Activated B cell treated with CpG ODN at 0.5 μM for 24 hours (primary cell): Measurements from ENCODE around the gene DYNLRB1. TPM values are rescaled to one million over a fixed set of nuclear protein-coding genes. Genes with fewer than 3 reads are reported as not detected.

Experiments
- ATAC-seq: fragments of 200-7000 bp; cut with Tn5 transposase; one replicate; pipeline ENCODE4 v1.10.0; 2021; ENCODE audit warnings: low read depth, mild to moderate bottlenecking, moderate library complexity
- CTCF ChIA-PET: fragments of 350-600 bp; sonication (Branson Sonifier 250); formaldehyde crosslinking; loops from one replicate; lab custom pipeline; 2021; ENCODE audit warnings: antibody characterized with exemption; lab: Charles Lee
- POLR2A ChIA-PET: fragments of 350-600 bp; sonication (Branson Sonifier 250); formaldehyde crosslinking; loops from one replicate; lab custom pipeline; 2021; ENCODE audit warnings: antibody characterized with exemption; lab: Charles Lee
- DNase-seq: peaks from one replicate; pipeline ENCODE4 v3.0.0; 2022
- H3K27ac Mint-ChIP-seq: one replicate; pipeline ENCODE4 v1.8.0; 2020; ENCODE audit warnings: mixed read lengths
- H3K27me3 Mint-ChIP-seq: one replicate; pipeline ENCODE4 v1.8.0; 2021; ENCODE audit warnings: mixed read lengths
- H3K36me3 Mint-ChIP-seq: one replicate; pipeline ENCODE4 v1.8.0; 2021; ENCODE audit warnings: low read depth, mixed read lengths
- H3K4me1 Mint-ChIP-seq: one replicate; pipeline ENCODE4 v1.8.0; 2021; ENCODE audit warnings: mixed read lengths
- H3K4me3 Mint-ChIP-seq: one replicate; pipeline ENCODE4 v1.8.0; 2020; ENCODE audit warnings: mild to moderate bottlenecking, mixed read lengths
- H3K9me3 Mint-ChIP-seq: one replicate; pipeline ENCODE4 v1.8.0; 2020; ENCODE audit warnings: mixed read lengths
- CTCF ChIP-seq: fragments of 200-600 bp; IDR thresholded peaks from one replicate; pipeline ENCODE4 v1.8.0; 2022; ENCODE audit warnings: antibody characterized with exemption, mild to moderate bottlenecking
- intact Hi-C: fragments of 100-400 bp; cut with micrococcal nuclease; formaldehyde crosslinking; loops from one replicate; pipeline ENCODE4 v1.15.1; 2024
- total RNA-seq: library from RNA; stranded (reverse); gene quantifications from 2 replicates; pipeline ENCODE4 v1.2.3, GENCODE V29; 2022

Gene DYNLRB1
- total RNA-seq, 1 donor from 2014 or later: 65.9 TPM

GRCh38 chr20:34541917-34542316 is 25.7 kb downstream of the DYNLRB1 start:
- Mint-ChIP-seq H3K27ac (no peak overlapping the region), H3K27me3 (no peaks in the 10 kb centered on the region), H3K36me3 (peaks cover 42% of the 10 kb centered on the region), H3K4me1 (peaks cover 25% of the 10 kb centered on the region), H3K9me3 (no peaks in the 10 kb centered on the region), H3K4me3 (no peak overlapping the region)
- DNase-seq: no peak
- CTCF ChIA-PET: no interaction called here
- TF ChIP-seq CTCF: no peak
- POLR2A ChIA-PET: no interaction called here
- ATAC-seq: no peak
- intact Hi-C loops: no loop called here

GRCh38 chr20:34542439-34542838 is 26.2 kb downstream of the DYNLRB1 start:
- Mint-ChIP-seq H3K27me3 (no peaks in the 10 kb centered on the region), H3K27ac (no peak overlapping the region), H3K4me1 (peaks cover 25% of the 10 kb centered on the region), H3K9me3 (no peaks in the 10 kb centered on the region), H3K36me3 (peaks cover 37% of the 10 kb centered on the region), H3K4me3 (no peak overlapping the region)
- ChIA-PET POLR2A (no interaction called here), CTCF (no interaction called here)
- ATAC-seq (no peak), DNase-seq (no peak)
- no peak for TF ChIP-seq CTCF
- intact Hi-C loops: no loop called here

DNA sequence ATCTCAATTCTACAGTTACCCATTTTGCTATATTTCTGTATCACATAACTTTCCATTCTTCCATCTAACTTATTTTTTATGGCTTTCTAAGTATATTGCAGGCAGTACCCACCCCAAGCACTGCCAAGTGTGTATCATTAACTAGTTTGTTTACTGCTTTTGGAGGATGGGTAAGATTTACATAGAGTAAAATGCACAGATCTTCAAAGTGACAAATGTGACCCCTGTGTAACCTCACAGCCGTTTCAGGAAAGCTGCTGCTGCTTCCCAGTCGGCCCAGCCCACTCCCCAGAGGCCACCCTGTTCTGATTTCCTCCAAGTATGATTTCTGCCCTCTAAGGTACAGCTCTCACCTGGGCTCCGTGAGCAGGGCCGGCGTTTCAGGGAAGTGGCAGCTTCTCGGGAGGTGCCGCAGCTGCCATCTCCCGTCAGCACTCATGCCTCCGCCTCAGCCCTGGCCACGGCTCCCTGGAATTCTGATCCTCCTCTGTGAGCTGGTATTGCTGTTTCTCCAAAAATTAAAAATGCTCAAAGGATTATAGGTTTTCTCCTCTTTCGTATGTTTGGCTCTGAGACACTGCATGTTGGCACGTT is 27.3 kb downstream of the DYNLRB1 start:
- DNase-seq (no peak), ATAC-seq (no peak)
- POLR2A ChIA-PET: no interaction called here
- H3K27ac Mint-ChIP-seq: no peak overlapping the region
- no peaks in the 10 kb centered on the region for H3K9me3 Mint-ChIP-seq
- peaks cover 25% of the 10 kb centered on the region for H3K4me1 Mint-ChIP-seq
- CTCF ChIA-PET: interaction anchor here (1.6 kb wide), 1 partner anchor 20 kb away, joined by 4 read pairs; no protein-coding TSS in a partner anchor
- TF ChIP-seq CTCF: no peak
- peaks cover 33% of the 10 kb centered on the region for H3K36me3 Mint-ChIP-seq
- no peaks in the 10 kb centered on the region for H3K27me3 Mint-ChIP-seq
- no peak overlapping the region for H3K4me3 Mint-ChIP-seq
- intact Hi-C loops: no loop called here

DNA sequence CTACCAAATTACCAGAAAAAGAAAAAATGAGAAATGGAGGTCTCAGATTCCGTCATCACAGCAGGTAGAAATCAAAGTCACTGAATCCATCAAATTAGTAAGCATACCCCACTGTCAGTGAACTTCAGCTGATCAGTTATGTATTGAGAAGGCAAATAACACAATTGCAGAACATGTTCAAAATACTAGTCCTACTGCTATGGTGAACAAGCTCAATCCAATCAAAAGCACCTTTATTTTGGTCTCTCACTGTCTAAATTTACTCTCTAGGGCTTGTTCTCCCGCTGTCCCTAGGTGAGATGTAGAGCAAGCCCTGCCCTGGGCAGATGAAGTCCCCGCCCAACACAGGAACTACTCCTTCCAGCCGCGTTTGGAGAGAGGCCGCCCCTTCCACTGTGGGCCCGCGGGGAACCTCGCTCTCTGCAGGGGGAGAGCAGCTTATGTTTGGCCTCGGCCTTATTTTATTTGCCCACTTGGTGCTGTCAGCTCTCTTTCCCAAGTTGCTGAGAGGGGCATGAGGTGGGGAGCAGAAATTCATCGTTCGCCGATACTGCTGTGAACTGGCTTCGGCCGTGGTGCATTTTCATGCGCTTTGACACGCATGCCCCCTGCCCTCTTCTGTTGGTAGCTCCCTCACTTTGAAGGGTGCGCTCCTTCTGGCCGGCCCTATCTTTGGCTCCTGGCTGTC is 28.0 kb downstream of the DYNLRB1 start:
- no peak overlapping the region for H3K27ac Mint-ChIP-seq
- DNase-seq: no peak
- no peaks in the 10 kb centered on the region for H3K27me3 Mint-ChIP-seq
- ATAC-seq: no peak
- peaks cover 25% of the 10 kb centered on the region for H3K4me1 Mint-ChIP-seq
- ChIA-PET CTCF (interaction anchor here (1.6 kb wide), 1 partner anchor 19 kb away, joined by 4 read pairs; no protein-coding TSS in a partner anchor), POLR2A (interaction anchor here (0.6 kb wide), 1 partner anchor 52 kb away, joined by 3 read pairs; no protein-coding TSS in a partner anchor)
- H3K9me3 Mint-ChIP-seq: no peaks in the 10 kb centered on the region
- peaks cover 30% of the 10 kb centered on the region for H3K36me3 Mint-ChIP-seq
- no peak overlapping the region for H3K4me3 Mint-ChIP-seq
- intact Hi-C loops: no loop called here
- no peak for TF ChIP-seq CTCF

DNA sequence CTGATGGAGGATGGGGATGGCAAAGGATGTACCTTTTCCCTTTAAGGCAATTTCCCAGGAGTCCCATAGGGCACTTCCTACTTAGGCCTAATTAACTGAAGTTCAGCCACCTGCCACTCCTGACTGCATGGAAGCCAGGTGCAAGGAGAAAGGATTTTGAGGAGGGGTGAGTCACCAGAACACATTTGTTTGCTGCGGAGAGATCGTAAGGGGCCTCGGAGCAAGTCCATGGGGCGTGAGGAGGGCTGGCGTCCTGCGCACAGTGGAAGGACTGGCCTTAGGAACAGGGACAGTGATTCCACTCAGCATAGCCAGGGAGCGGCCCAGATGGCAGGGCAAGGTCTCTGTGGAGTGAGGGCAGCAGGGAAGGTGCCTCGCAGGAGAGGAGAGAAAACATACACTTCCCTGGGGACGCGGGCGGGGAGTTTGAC is 30.5 kb downstream of the DYNLRB1 start:
- H3K36me3 Mint-ChIP-seq: peaks cover 9% of the 10 kb centered on the region
- H3K4me3 Mint-ChIP-seq: no peak overlapping the region
- ChIA-PET CTCF (no interaction called here), POLR2A (no interaction called here)
- TF ChIP-seq CTCF: no peak
- DNase-seq (no peak), ATAC-seq (no peak)
- intact Hi-C loops: no loop called here
- no peaks in the 10 kb centered on the region for H3K9me3 Mint-ChIP-seq
- peaks cover 18% of the 10 kb centered on the region for H3K4me1 Mint-ChIP-seq
- no peak overlapping the region for H3K27ac Mint-ChIP-seq
- H3K27me3 Mint-ChIP-seq: no peaks in the 10 kb centered on the region
